ENCODE measurements around the gene SAT1. TPM values are rescaled to one million over a fixed set of nuclear protein-coding genes. Genes with fewer than 3 reads are reported as not detected.
"Not testable (repeated sequence)": the region's sequence is repeated elsewhere in the genome, so short reads cannot be mapped to it uniquely, and the experiment has no call there.

SAT1 gene
- total RNA-seq, 4 donors from 2014 or later = 287 to 793 (median 450) TPM

DNA sequence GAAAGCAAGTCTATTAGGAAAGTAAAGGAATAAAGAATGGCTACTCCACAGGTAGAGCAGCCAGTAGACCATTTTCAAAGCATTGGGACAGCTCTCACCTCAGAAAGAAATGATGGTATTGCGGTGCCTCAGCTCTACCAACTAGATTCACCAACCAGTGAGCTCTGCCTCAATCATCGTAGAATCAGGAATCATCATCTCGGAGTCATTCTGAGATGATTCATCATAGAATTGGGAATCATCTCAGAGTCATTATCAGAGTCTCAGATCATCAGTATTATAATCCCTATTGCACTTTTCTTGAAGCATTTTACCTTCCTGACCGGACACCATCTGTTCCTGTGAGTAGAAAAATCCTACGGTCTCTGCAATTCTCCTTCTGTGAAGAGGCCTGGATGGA lies 17.5 kb upstream of the SAT1 start:
- H3K4me1 ChIP-seq = no peaks in the 10 kb centered on the region
- H3K27ac ChIP-seq = no peak overlapping the region
- intact Hi-C loops (cut with DNase I) = no loop called here
- TF ChIP-seq CTCF (IDR thresholded peaks at IDR 0.05) (no peak), POLR2A (IDR thresholded peaks at IDR 0.05) (no peak)
- H3K27me3 ChIP-seq = no peaks in the 10 kb centered on the region
- 47 to 72% methylated on average over 4 of the region's 5 CpGs for WGBS, 2 donors
- H3K36me3 ChIP-seq = no peaks in the 10 kb centered on the region
- DNase-seq = no peak
- H3K4me3 ChIP-seq = no peak overlapping the region
- no peaks in the 10 kb centered on the region for H3K9me3 ChIP-seq

GRCh38 chrX:23765868-23766267 lies 17.1 kb upstream of the SAT1 start:
- DNase-seq = no peak
- Histone ChIP-seq H3K9me3 (no peaks in the 10 kb centered on the region), H3K36me3 (no peaks in the 10 kb centered on the region), H3K27me3 (no peaks in the 10 kb centered on the region), H3K4me1 (no peaks in the 10 kb centered on the region), H3K4me3 (no peak overlapping the region), H3K27ac (no peak overlapping the region)
- intact Hi-C loops (cut with DNase I) = no loop called here
- TF ChIP-seq POLR2A (IDR thresholded peaks at IDR 0.05) (no peak), CTCF (IDR thresholded peaks at IDR 0.05) (no peak)
- WGBS, 2 donors = 60 to 79% methylated on average over 2 to 4 of the region's 16 CpGs

DNA sequence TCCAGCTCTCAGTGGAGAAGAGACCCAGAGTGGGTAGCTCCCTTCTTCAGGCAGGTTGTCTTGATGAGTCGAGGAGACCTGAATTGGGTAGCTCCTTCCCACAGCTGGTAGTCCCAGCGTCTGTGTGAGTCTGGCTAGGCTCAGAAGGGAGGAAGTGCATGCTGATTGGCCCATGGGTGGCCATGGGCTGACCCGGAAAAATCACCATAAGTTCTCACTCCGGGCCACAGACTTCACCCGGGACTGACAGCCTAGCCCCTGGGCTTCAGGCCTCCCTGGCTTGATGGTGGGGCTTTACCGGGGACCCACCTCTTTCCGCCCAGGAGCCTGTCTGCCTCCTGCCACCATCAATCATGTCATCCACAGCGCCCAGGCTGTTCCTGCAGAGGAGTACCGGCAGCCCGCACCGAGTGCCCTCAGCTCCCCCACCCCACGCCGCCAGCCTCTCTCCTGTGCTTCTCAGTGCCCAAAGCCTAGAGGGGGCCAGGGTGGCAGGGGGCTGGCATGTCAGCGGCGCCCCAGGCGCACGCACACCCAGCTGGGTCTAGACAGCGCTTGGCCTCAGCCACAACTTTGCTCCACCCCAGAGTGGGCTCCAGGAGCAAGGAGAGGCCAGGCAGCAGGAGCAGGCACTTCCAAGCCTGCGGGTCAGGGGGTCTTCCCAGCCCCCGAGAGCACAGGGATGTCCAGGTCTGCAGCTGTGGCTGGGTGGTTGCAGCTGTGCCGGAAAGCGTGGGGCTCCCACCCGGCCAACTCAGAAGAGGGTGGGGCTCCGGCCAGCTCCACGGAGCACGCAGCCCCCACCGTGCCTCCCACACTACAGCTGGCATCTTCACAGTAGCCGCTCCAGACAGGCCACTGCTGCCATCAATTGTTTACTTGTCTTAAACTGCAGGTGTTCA lies 16.1 kb upstream of the SAT1 start:
- DNase-seq = no peak
- WGBS, 2 donors = 73% methylated on average over 5 of the region's 28 CpGs; no CpG with 5 or more reads in 1 of the 2 donors
- no peaks in the 10 kb centered on the region for H3K4me1 ChIP-seq
- intact Hi-C loops (cut with DNase I) = no loop called here
- TF ChIP-seq POLR2A (IDR thresholded peaks at IDR 0.05) (no peak), CTCF (IDR thresholded peaks at IDR 0.05) (no peak)
- peak overlapping the region in 2 of 4 donors; percentile 9 to 28 for H3K4me3 ChIP-seq
- H3K27me3 ChIP-seq = no peaks in the 10 kb centered on the region
- peak overlapping the region in 1 of 4 donors; percentile 14 for H3K27ac ChIP-seq
- H3K9me3 ChIP-seq = no peaks in the 10 kb centered on the region
- H3K36me3 ChIP-seq = no peaks in the 10 kb centered on the region

DNA sequence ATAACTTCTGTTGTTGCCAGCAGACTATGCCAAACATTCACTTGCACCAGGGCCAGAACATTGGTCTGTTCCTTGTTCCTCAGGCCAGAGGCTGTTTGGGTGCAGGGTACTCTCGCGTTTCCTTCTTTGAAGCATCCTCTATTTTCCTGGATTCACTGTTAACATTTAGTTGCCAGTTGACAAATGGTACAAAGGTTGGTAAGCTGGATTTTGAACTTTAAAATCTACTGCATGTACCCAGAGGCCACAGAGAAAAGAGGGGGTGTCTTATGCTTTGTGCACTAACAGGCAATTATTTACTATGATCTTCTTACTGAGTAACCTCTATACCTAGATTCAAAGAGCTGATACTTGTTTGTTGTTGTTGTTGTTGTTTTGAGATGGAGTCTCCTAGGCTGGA lies 12.8 kb upstream of the SAT1 start:
- Histone ChIP-seq H3K27me3 (no peaks in the 10 kb centered on the region), H3K4me3 (no peak overlapping the region), H3K36me3 (no peaks in the 10 kb centered on the region), H3K9me3 (no peaks in the 10 kb centered on the region), H3K4me1 (no peaks in the 10 kb centered on the region), H3K27ac (no peak overlapping the region)
- intact Hi-C loops (cut with DNase I) = no loop called here
- 38 to 70% methylated on average over 2 of the region's 2 CpGs for WGBS, 2 donors
- DNase-seq = no peak
- TF ChIP-seq POLR2A (IDR thresholded peaks at IDR 0.05) = no peak
- no peak for TF ChIP-seq CTCF (IDR thresholded peaks at IDR 0.05)

DNA sequence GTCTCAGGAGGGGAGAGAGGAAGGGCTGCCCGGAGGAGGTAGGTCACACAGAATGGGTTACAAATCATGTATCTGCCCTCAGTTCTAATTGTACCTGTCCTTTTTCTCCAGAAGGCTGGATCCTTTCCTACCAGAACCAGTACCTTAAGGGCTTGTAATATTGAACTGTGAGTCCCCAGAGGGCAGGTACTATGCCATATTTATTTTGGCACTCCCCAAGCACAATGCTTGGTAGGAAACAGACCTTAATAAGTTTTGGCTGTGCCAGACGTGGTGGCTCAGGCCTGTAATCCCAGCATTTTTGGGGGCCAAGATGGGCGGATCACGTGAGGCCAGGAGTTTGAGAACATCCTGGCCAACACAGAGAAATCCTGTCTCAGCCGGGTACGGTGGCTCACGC lies 11.9 kb upstream of the SAT1 start:
- H3K36me3 ChIP-seq; intact Hi-C loops (cut with DNase I); H3K4me3 ChIP-seq; DNase-seq; H3K27me3 ChIP-seq; H3K27ac ChIP-seq; H3K9me3 ChIP-seq; H3K4me1 ChIP-seq: not testable (repeated sequence)
- 90% methylated on average over 3 of the region's 7 CpGs; no CpG with 5 or more reads in 1 of the 2 donors for WGBS, 2 donors
